NOMO-1 treated with dmso at 0.1 percent for 144 hours (cell line): ENCODE data around the gene LEKR1.

ENCODE experiments used
- DNase-seq: peaks from one replicate; lab custom pipeline; 2025; ENCODE audit not compliant: unreplicated experiment; lab: John Stamatoyannopoulos, UW

The LEKR1 gene

GRCh38 chr3:157094301-157094700, 268.1 kb downstream of the LEKR1 start:
- DNase-seq: no peak

DNA sequence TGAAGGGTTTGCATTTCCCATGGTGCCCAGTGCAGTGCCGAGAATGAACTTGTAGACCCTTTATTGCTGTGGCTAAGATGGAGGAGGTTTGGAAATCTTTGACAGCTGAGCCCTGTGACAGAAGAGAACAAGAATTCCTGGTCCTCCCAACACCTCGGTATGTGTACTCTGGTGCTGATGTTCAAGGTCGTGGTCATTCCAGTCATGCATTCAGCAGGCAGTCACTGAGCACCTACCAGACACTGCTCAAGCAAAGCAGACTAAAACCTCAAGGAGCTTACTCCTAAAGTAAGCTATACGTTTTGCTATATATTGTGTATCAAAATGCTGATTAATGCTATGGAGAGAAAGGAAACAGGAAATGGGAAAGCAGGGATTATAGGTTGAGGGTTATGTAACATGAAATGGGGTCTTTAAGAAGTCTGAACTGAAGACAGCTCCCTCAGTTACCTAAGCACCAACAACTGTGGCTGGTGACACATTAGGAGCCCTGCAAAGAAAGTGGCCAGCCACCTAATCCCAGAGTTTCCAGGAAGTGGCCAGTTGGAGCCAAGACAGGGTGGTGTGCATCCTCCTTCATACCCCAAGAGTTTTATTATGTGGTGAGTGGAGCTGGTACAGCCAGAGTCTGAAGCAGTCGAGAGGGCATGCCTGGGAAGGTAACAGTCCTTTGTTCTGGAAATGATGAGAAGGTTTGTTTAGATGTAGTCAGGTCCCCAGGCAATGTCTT, 268.8 kb downstream of the LEKR1 start:
- DNase-seq: no peak
